ENCODE results near the gene PTRHD1.
"Not testable (repeated sequence)": the region's sequence is repeated elsewhere in the genome, so short reads cannot be mapped to it uniquely, and the experiment has no call there.

PTRHD1 gene

GRCh38 chr2:24809316-24810007 lies 16.3 kb upstream of the PTRHD1 start:
- DNase-seq (ENCODE audit: low read depth in 2 of 2), result no peak

- DNase-seq (ENCODE audit: low read depth in 2 of 2), result no peak
Measured at GRCh38 chr2:24806661-24807036, 13.5 kb upstream of the PTRHD1 start.

- not testable (repeated sequence) for DNase-seq (ENCODE audit: low read depth in 2 of 2)
Measured at GRCh38 chr2:24805811-24806660, 12.8 kb upstream of the PTRHD1 start.

GRCh38 chr2:24800487-24800886 lies 7.3 kb upstream of the PTRHD1 start:
- DNase-seq (ENCODE audit: low read depth in 2 of 2), result not testable (repeated sequence)

- DNase-seq (ENCODE audit: low read depth in 2 of 2), result no peak
Measured at GRCh38 chr2:24797644-24798043, 4.5 kb upstream of the PTRHD1 start.

GRCh38 chr2:24793761-24794435 lies 707 bp upstream of the PTRHD1 start:
- DNase-seq (ENCODE audit: low read depth in 2 of 2), result no peak

- no peak for DNase-seq (ENCODE audit: low read depth in 2 of 2)
Measured at GRCh38 chr2:24792542-24792873, 683 bp downstream of the PTRHD1 start.

- DNase-seq (ENCODE audit: low read depth in 2 of 2), result no peak
Measured at GRCh38 chr2:24791452-24791851, 1.7 kb downstream of the PTRHD1 start.

- DNase-seq (ENCODE audit: low read depth in 2 of 2), result no peak
Measured at GRCh38 chr2:24788816-24789215, 4.4 kb downstream of the PTRHD1 start.

GRCh38 chr2:24787532-24787931 lies 5.7 kb downstream of the PTRHD1 start:
- DNase-seq (ENCODE audit: low read depth in 2 of 2), result no peak

- DNase-seq (ENCODE audit: low read depth in 2 of 2), result no peak
Measured at GRCh38 chr2:24785671-24786321, 7.4 kb downstream of the PTRHD1 start.

- DNase-seq (ENCODE audit: low read depth in 2 of 2), result no peak
Measured at GRCh38 chr2:24783641-24784040, 9.6 kb downstream of the PTRHD1 start.

GRCh38 chr2:24779116-24779515 lies 14.1 kb downstream of the PTRHD1 start:
- DNase-seq (ENCODE audit: low read depth in 2 of 2), result no peak

- DNase-seq (ENCODE audit: low read depth in 2 of 2), result no peak
Measured at GRCh38 chr2:24774373-24774772, 18.8 kb downstream of the PTRHD1 start.

- no peak for DNase-seq (ENCODE audit: low read depth in 2 of 2)
Measured at GRCh38 chr2:24771764-24772586, 21.2 kb downstream of the PTRHD1 start.

- no peak for DNase-seq (ENCODE audit: low read depth in 2 of 2)
Measured at GRCh38 chr2:24771061-24771460, 22.1 kb downstream of the PTRHD1 start.

- DNase-seq (ENCODE audit: low read depth in 2 of 2), result no peak
Measured at GRCh38 chr2:24768601-24769000, 24.6 kb downstream of the PTRHD1 start.

- no peak for DNase-seq (ENCODE audit: low read depth in 2 of 2)
Measured at GRCh38 chr2:24768013-24768412, 25.2 kb downstream of the PTRHD1 start.

GRCh38 chr2:24766609-24767008 lies 26.6 kb downstream of the PTRHD1 start:
- DNase-seq (ENCODE audit: low read depth in 2 of 2), result no peak

GRCh38 chr2:24763843-24764242 lies 29.3 kb downstream of the PTRHD1 start:
- DNase-seq (ENCODE audit: low read depth in 2 of 2), result no peak

GRCh38 chr2:24762518-24762917 lies 30.7 kb downstream of the PTRHD1 start:
- no peak for DNase-seq (ENCODE audit: low read depth in 2 of 2)
